RWPE2 (cell line): ENCODE measurements around the gene DLGAP4.

ENCODE experiments used
- ATAC-seq: fragments of 200-7000 bp; cut with Tn5 transposase; 3 replicates; pipeline ENCODE4 v1.9.1; 2021; ENCODE audit warnings: low read depth
- DNase-seq: peaks from one replicate; pipeline ENCODE4 v3.0.0-alpha.2; 2020; ENCODE audit warnings: low spot score
- H3K27ac ChIP-seq: fragments of 450-650 bp; 2 replicates; pipeline ENCODE4 v1.5.1; 2017; ENCODE audit warnings: mild to moderate bottlenecking; ENCODE audit not compliant: poor library complexity, severe bottlenecking
- H3K27me3 ChIP-seq: fragments of 250-450 bp; sonication (Bioruptor Pico); 2 replicates; pipeline ENCODE4 v1.5.1; 2021; ENCODE audit warnings: mild to moderate bottlenecking, moderate library complexity; ENCODE audit not compliant: insufficient read depth, poor library complexity, severe bottlenecking
- H3K36me3 ChIP-seq: fragments of 250-450 bp; sonication (Bioruptor Pico); 2 replicates; pipeline ENCODE4 v1.5.1; 2020; ENCODE audit warnings: low read depth, mild to moderate bottlenecking, moderate library complexity
- H3K4me1 ChIP-seq: fragments of 250-450 bp; sonication (Bioruptor Pico); 2 replicates; pipeline ENCODE4 v1.5.1; 2021; ENCODE audit warnings: mild to moderate bottlenecking, moderate library complexity; ENCODE audit not compliant: insufficient read depth, poor library complexity, severe bottlenecking
- H3K4me3 ChIP-seq: fragments of 250-450 bp; sonication (Bioruptor Pico); 2 replicates; pipeline ENCODE4 v1.5.1; 2021; ENCODE audit warnings: mild to moderate bottlenecking, moderate library complexity; ENCODE audit not compliant: severe bottlenecking
- H3K9me3 ChIP-seq: fragments of 250-450 bp; sonication (Bioruptor Pico); 2 replicates; pipeline ENCODE4 v1.5.1; 2021; ENCODE audit warnings: mild to moderate bottlenecking, moderate library complexity; ENCODE audit not compliant: severe bottlenecking
- TF ChIP-seq, protein P1 (sequence below): fragments of 450-650 bp; IDR thresholded peaks from one replicate; pipeline ENCODE4 v1.5.1; 2017; ENCODE audit warnings: mild to moderate bottlenecking, moderate library complexity; ENCODE audit not compliant: poor library complexity, severe bottlenecking

Gene DLGAP4

DNA sequence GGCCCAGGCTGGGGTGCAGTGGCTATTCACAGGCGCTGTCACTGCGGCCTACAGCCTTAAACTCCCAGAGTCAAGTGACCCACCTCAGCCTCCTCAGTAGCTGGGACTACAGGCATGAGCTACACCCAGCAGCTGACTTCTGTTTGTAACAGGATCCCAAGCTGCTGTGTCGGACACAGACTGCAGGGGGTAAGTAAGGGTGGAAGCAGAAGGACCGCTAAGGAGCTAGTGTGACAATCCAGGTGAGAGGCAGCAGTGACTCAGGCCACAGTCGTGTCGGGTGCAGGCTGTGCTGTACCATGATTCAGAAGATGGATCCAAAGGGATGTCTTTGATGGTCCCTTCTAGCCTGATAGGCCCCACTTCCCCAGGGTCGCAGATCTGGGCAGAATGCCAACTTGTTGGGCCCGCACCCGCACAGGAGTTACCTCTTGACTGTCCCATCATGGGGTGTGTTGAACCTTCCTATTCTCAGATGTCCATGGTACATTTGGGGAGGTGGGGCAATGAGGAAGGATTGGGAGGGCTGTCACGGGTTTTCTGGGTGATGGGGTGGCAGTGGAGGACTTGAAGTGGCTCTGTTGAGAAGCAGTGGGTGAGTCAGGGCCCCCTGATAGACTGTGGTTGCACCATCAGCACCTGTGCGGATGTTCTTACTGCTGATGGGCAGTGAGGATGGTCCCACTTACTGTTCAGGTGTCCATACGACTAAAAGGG is 44.6 kb upstream of the DLGAP4 start:
- DNase-seq (peak; percentile 69), ATAC-seq (no peak)
- Histone ChIP-seq H3K4me3 (no peak overlapping the region), H3K9me3 (no peaks in the 10 kb centered on the region), H3K4me1 (no peaks in the 10 kb centered on the region), H3K36me3 (peaks cover 8% of the 10 kb centered on the region), H3K27me3 (no peaks in the 10 kb centered on the region), H3K27ac (no peak overlapping the region)
- TF ChIP-seq, protein P1, sequence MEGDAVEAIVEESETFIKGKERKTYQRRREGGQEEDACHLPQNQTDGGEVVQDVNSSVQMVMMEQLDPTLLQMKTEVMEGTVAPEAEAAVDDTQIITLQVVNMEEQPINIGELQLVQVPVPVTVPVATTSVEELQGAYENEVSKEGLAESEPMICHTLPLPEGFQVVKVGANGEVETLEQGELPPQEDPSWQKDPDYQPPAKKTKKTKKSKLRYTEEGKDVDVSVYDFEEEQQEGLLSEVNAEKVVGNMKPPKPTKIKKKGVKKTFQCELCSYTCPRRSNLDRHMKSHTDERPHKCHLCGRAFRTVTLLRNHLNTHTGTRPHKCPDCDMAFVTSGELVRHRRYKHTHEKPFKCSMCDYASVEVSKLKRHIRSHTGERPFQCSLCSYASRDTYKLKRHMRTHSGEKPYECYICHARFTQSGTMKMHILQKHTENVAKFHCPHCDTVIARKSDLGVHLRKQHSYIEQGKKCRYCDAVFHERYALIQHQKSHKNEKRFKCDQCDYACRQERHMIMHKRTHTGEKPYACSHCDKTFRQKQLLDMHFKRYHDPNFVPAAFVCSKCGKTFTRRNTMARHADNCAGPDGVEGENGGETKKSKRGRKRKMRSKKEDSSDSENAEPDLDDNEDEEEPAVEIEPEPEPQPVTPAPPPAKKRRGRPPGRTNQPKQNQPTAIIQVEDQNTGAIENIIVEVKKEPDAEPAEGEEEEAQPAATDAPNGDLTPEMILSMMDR = no peak

DNA sequence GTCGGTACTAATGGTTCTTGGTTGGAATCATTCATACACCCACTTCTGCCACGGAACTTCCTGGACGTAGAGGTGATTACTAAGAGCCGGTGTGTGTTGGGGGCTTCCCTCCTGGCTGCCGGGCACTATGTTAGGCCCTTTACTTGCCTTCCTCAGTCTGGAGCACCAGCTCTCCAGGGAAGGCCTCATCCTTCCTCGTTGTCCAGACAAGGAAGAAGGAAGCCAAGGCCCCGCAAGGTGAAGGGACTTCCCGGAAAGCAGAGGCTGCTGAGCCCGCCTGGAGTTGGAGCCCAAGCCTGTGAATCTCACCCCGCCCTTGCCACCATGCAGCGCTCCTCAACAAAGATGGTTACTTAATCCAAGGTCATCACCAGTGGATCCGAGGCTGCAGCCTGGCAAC is 43.7 kb upstream of the DLGAP4 start:
- ATAC-seq (no peak), DNase-seq (peak; percentile 74)

DNA sequence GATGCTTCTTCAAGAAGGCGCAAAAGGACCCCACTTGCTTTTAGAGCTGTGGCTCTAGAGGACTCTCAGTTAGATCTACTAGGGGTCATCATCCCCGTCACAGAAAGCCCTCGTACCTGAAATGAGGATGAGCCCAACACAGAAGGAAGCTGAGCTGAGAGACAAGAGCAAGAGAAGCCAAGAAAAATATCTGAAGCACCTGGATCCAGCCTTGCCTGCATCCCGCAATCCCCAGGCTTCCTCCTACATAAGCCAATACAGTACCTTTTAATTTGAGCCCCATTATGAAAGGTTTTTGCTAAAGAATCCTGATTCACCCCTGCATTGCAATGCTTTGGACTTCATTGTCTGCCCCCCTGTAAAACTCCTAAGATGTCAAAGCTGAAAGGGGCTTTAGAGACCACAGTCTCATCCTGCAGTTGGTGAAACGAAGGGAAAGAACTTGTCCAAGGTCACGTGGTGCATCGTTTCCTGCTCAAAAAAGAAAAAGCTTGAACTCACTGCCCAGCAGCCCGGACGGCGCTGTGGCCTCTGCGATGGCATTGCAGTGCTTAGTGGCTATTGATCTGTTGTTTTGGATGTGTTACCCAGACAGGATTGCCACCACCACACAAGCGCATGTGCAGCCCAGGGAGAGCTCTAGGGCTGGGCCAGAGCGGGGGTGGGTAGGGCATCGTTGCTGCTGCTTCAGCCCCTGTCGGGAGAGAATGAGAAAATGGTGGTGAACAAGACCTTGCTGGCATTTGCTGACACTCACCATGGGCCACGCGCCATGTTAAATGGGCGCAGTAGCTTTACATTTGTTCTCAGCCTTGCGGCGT is 41.5 kb upstream of the DLGAP4 start:
- Histone ChIP-seq H3K27me3 (no peaks in the 10 kb centered on the region), H3K4me1 (no peaks in the 10 kb centered on the region), H3K36me3 (no peaks in the 10 kb centered on the region), H3K4me3 (no peak overlapping the region), H3K9me3 (no peaks in the 10 kb centered on the region), H3K27ac (no peak overlapping the region)
- TF ChIP-seq, protein P1 = no peak
- no peak for ATAC-seq
- peak; percentile 74 for DNase-seq

More for the DNA sequence above, 43.7 kb upstream of the DLGAP4 start:
- no peaks in the 10 kb centered on the region for H3K27me3 ChIP-seq
- H3K27ac ChIP-seq = no peak overlapping the region
- no peaks in the 10 kb centered on the region for H3K9me3 ChIP-seq
- H3K36me3 ChIP-seq = no peaks in the 10 kb centered on the region
- no peaks in the 10 kb centered on the region for H3K4me1 ChIP-seq
- H3K4me3 ChIP-seq = no peak overlapping the region
- TF ChIP-seq, protein P1 = no peak

DNA sequence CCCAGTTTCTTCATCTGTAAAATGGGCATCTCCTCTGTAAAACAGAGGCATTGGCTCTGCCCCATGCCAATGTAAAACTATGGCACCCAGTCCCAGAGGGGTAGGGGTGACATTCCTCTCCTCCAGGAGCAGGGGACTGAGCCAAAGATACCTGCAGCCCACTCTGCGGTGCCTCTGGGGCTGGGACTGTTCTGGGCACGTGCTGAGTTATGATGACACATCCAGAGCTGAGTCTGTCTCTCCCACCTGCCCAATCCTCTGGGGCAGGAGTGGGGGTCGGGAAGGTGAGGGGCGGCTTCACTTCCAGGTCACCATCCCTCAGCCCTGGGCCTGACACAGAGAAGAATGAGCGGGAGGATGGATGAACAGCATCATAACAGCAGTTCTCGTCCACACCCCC is 40.0 kb upstream of the DLGAP4 start:
- Histone ChIP-seq H3K4me1 (no peaks in the 10 kb centered on the region), H3K27me3 (no peaks in the 10 kb centered on the region), H3K9me3 (no peaks in the 10 kb centered on the region), H3K27ac (no peak overlapping the region), H3K36me3 (no peaks in the 10 kb centered on the region), H3K4me3 (no peak overlapping the region)
- no peak for ATAC-seq
- peak; percentile 74 for DNase-seq
- TF ChIP-seq, protein P1 = no peak
